CD14-positive monocyte (primary cell): ENCODE measurements around the gene TEKT1. TPM values are rescaled to one million over a fixed set of nuclear protein-coding genes. Genes with fewer than 3 reads are reported as not detected.

ENCODE experiments used
- DNase-seq, 3 donors: peaks; one replicate each; pipeline ENCODE4 v3.0.0-alpha.2; 2011 to 2022
- H2AFZ ChIP-seq: 2 replicates; pipeline ENCODE4 v1.6.0; 2012; ENCODE audit warnings: mild to moderate bottlenecking, low read depth, low read length, inconsistent platforms; ENCODE audit not compliant: insufficient read depth, poor library complexity, severe bottlenecking
- H3K27ac ChIP-seq, 2 donors: 1 replicate in 1 of 2; 2 replicates in 1 of 2; pipeline ENCODE4 v1.5.1; 2012 to 2013; ENCODE audit warnings: low read length in 2 of 2, control low read depth in 1 of 2, inconsistent platforms in 1 of 2, low read depth in 1 of 2, mild to moderate bottlenecking in 1 of 2
- H3K27me3 ChIP-seq, 2 donors: one replicate each; pipeline versions ENCODE4 v1.6.0 to v1.6.1; 2011 to 2013; ENCODE audit warnings: low read length in 2 of 2; ENCODE audit not compliant: control insufficient read depth in 2 of 2, insufficient read depth in 2 of 2
- H3K36me3 ChIP-seq, 2 donors: replicated peaks in 1 of 2; 1 replicate in 1 of 2; 2 replicates in 1 of 2; pipeline versions ENCODE4 v1.5.1 to v1.6.1; 2012 to 2013; ENCODE audit warnings: low read length in 2 of 2, control low read depth in 1 of 2, inconsistent platforms in 1 of 2, mild to moderate bottlenecking in 1 of 2; ENCODE audit not compliant: insufficient read depth in 2 of 2, control insufficient read depth in 1 of 2
- H3K4me1 ChIP-seq, 2 donors: 1 replicate in 1 of 2; 2 replicates in 1 of 2; pipeline versions ENCODE4 v1.5.1 to v1.6.1; 2012 to 2013; ENCODE audit warnings: low read length in 2 of 2, control low read depth in 1 of 2, inconsistent platforms in 1 of 2, mild to moderate bottlenecking in 1 of 2, moderate library complexity in 1 of 2; ENCODE audit not compliant: insufficient read depth in 2 of 2, control insufficient read depth in 1 of 2
- H3K4me2 ChIP-seq: replicated peaks from 2 replicates; pipeline ENCODE3; 2012; ENCODE audit warnings: low read length, moderate library complexity, mild to moderate bottlenecking; ENCODE audit not compliant: poor library complexity, severe bottlenecking; ENCODE audit errors: extremely low read depth
- H3K4me3 ChIP-seq, 3 experiments: fragments of 200-600 bp in 1 of 3; sonication (generic) in 1 of 3; replicated peaks in 1 of 3; 1 replicate in 2 of 3; 2 replicates in 1 of 3; pipeline ENCODE4 v1.5.1; 2011 to 2013; ENCODE audit warnings: low read length in 3 of 3, mild to moderate bottlenecking in 3 of 3, control low read depth in 2 of 3, low read depth in 2 of 3, inconsistent platforms in 1 of 3, moderate library complexity in 1 of 3
- H3K79me2 ChIP-seq: 2 replicates; pipeline ENCODE4 v1.6.0; 2012; ENCODE audit warnings: mild to moderate bottlenecking, control low read depth, inconsistent platforms, low read length, moderate library complexity; ENCODE audit not compliant: insufficient read depth
- H3K9ac ChIP-seq: 2 replicates; pipeline ENCODE4 v1.6.0; 2017; ENCODE audit warnings: low read length, mild to moderate bottlenecking; ENCODE audit not compliant: insufficient read depth, poor library complexity, severe bottlenecking
- H3K9me3 ChIP-seq, 2 donors: replicated peaks in 1 of 2; 1 replicate in 1 of 2; 2 replicates in 1 of 2; pipeline versions ENCODE4 v1.5.1 to v1.6.1; 2012 to 2013; ENCODE audit warnings: low read length in 2 of 2, control low read depth in 1 of 2; ENCODE audit not compliant: control insufficient read depth in 1 of 2, insufficient read depth in 1 of 2
- H4K20me1 ChIP-seq: 2 replicates; pipeline ENCODE4 v1.6.0; 2012; ENCODE audit warnings: mild to moderate bottlenecking, low read length, control low read depth, moderate library complexity; ENCODE audit not compliant: insufficient read depth
- H3K27ac Mint-ChIP-seq, 7 donors: one replicate each; pipeline ENCODE4 v1.8.0; 2020; ENCODE audit warnings: mild to moderate bottlenecking in 7 of 7, mixed read lengths in 7 of 7, moderate library complexity in 6 of 7, inconsistent platforms in 2 of 7
- H3K27me3 Mint-ChIP-seq, 3 donors: one replicate each; pipeline ENCODE4 v1.8.0; 2021 to 2022; ENCODE audit warnings: low read depth in 3 of 3, mild to moderate bottlenecking in 3 of 3, mixed read lengths in 3 of 3, moderate library complexity in 3 of 3, inconsistent platforms in 1 of 3
- H3K36me3 Mint-ChIP-seq, 2 donors: one replicate each; pipeline ENCODE4 v1.8.0; 2020; ENCODE audit warnings: mixed read lengths in 2 of 2, inconsistent platforms in 1 of 2, mild to moderate bottlenecking in 1 of 2
- H3K4me1 Mint-ChIP-seq: one replicate; pipeline ENCODE4 v1.8.0; 2020; ENCODE audit warnings: mild to moderate bottlenecking, mixed read lengths
- H3K4me3 Mint-ChIP-seq, 2 donors: one replicate each; pipeline ENCODE4 v1.8.0; 2020; ENCODE audit warnings: mild to moderate bottlenecking in 2 of 2, mixed read lengths in 2 of 2, moderate library complexity in 1 of 2
- H3K9me3 Mint-ChIP-seq, 7 donors: one replicate each; pipeline ENCODE4 v1.8.0; 2020 to 2022; ENCODE audit warnings: mixed read lengths in 7 of 7, mild to moderate bottlenecking in 6 of 7, moderate library complexity in 6 of 7, inconsistent platforms in 2 of 7
- WGBS: methylation state at CpG from one replicate; pipeline ENCODE4 v1.1.5; 2013; ENCODE audit warnings: missing lambda C conversion rate; ENCODE audit not compliant: insufficient coverage; 5-methylcytosine and 5-hydroxymethylcytosine counted together
- intact Hi-C, 2 donors: fragments of 100-400 bp; cut with micrococcal nuclease; formaldehyde crosslinking; loops; one replicate each; pipeline versions ENCODE4 v1.15.0 to v1.15.1; 2023
- polyA plus RNA-seq, 3 donors: library from polyadenylated mRNA; depleted of rRNA in 1 of 3; unstranded in 2 of 3; stranded (reverse) in 1 of 3; fragments of 300-500 nt in 2 of 3; fragments of >200 nt in 1 of 3; fragmentation: Illumina TruSeq in 2 of 3; gene quantifications; 1 replicate in 2 of 3; 2 replicates in 1 of 3; pipeline ENCODE4 v1.2.3, GENCODE V29; 2012 to 2021
- TF ChIP-seq, protein P1 (sequence below): fragments of 200-600 bp; IDR thresholded peaks from one replicate; pipeline ENCODE4 v1.8.0; 2022; ENCODE audit warnings: antibody characterized with exemption, mild to moderate bottlenecking

The TEKT1 gene
- polyA plus RNA-seq, 3 donors = not detected

DNA sequence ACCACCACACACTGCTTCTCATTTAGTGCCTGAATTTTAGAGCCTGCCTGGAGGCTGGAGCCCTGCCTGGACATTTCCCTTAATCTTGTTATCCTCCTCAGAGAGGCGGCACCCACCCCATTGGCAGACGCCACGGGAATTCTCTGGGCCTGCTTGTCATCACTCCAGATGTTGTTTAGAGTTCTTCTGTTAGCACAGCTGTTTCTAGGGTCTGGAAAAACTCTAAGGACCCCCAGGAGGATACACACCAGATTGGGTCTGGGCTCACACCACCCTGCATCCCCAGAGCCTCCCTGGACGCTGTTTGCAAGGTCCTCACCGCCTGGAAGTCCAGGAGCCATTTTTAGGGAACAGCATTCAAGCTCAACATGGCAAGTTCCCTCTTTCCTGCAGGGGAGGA is 76.2 kb downstream of the TEKT1 start:
- peak overlapping the region; percentile 100 for H3K4me3 Mint-ChIP-seq
- peak overlapping the region; percentile 93 to 98 (median 95) for H3K27ac Mint-ChIP-seq
- peaks cover 25% of the 10 kb centered on the region for H4K20me1 ChIP-seq
- peak overlapping the region; percentile 93 for H2AFZ ChIP-seq
- peaks cover 21 to 27% of the 10 kb centered on the region in 2 donors for H3K36me3 ChIP-seq
- peaks cover 65% of the 10 kb centered on the region for H3K4me1 Mint-ChIP-seq
- peaks cover 25% of the 10 kb centered on the region for H3K79me2 ChIP-seq
- WGBS = 67% methylated on average over 4 of the region's 5 CpGs
- DNase-seq = peak in 2 of 3 donors; percentile 18 to 22
- H3K4me3 ChIP-seq = peak overlapping the region; percentile 83 to 98 (median 97)
- intact Hi-C loops = no loop called here
- TF ChIP-seq, protein P1, sequence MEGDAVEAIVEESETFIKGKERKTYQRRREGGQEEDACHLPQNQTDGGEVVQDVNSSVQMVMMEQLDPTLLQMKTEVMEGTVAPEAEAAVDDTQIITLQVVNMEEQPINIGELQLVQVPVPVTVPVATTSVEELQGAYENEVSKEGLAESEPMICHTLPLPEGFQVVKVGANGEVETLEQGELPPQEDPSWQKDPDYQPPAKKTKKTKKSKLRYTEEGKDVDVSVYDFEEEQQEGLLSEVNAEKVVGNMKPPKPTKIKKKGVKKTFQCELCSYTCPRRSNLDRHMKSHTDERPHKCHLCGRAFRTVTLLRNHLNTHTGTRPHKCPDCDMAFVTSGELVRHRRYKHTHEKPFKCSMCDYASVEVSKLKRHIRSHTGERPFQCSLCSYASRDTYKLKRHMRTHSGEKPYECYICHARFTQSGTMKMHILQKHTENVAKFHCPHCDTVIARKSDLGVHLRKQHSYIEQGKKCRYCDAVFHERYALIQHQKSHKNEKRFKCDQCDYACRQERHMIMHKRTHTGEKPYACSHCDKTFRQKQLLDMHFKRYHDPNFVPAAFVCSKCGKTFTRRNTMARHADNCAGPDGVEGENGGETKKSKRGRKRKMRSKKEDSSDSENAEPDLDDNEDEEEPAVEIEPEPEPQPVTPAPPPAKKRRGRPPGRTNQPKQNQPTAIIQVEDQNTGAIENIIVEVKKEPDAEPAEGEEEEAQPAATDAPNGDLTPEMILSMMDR = no peak
- H3K27ac ChIP-seq = peak overlapping the region; percentile 85 to 93
- H3K9me3 ChIP-seq = no peaks in the 10 kb centered on the region
- H3K4me1 ChIP-seq = peaks cover 49 to 50% of the 10 kb centered on the region in 2 donors
- peaks cover 26 to 28% of the 10 kb centered on the region in 2 donors for H3K36me3 Mint-ChIP-seq
- H3K4me2 ChIP-seq = peak overlapping the region; percentile 89
- no peaks in the 10 kb centered on the region for H3K27me3 ChIP-seq
- H3K9ac ChIP-seq = peak overlapping the region; percentile 74
- no peaks in the 10 kb centered on the region for H3K9me3 Mint-ChIP-seq
- peaks cover 0 to 7% (median 2%) of the 10 kb centered on the region in 3 donors for H3K27me3 Mint-ChIP-seq

DNA sequence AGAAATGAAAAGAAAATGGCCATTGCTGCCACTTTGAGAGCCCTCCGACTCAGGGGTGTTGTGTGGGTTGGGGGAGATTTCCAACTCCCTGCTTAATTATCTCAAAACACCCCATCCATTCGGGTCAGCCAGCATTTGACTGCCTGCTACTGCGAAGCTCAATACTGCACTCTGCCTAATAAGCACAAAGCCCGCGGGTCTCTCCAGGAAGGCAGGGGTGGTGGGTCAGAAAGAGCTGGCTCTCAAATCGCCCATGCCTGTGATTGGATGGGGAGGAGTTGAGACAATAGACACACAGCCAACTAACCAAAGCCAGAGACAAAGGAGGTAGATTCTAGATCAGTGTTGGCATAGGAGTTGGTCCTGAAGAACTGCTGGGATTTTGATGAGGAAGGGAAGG is 78.0 kb downstream of the TEKT1 start:
- Histone ChIP-seq H3K27ac (no peak overlapping the region), H3K4me3 (no peak overlapping the region), H3K9ac (no peak overlapping the region), H3K9me3 (no peaks in the 10 kb centered on the region), H3K27me3 (no peaks in the 10 kb centered on the region), H3K36me3 (peaks cover 7 to 10% of the 10 kb centered on the region in 2 donors), H3K79me2 (peaks cover 25% of the 10 kb centered on the region), H2AFZ (peak overlapping the region; percentile 48), H3K4me1 (peaks cover 49 to 50% of the 10 kb centered on the region in 2 donors), H3K4me2 (peak overlapping the region; percentile 51), H4K20me1 (peaks cover 10% of the 10 kb centered on the region)
- TF ChIP-seq, protein P1 = no peak
- Mint-ChIP-seq H3K27me3 (peaks cover 0 to 8% (median 2%) of the 10 kb centered on the region in 3 donors), H3K27ac (peak overlapping the region in 5 of 7 donors; percentile 11 to 93 (median 52)), H3K36me3 (peaks cover 10 to 11% of the 10 kb centered on the region in 2 donors), H3K4me1 (peaks cover 65% of the 10 kb centered on the region), H3K4me3 (no peak overlapping the region), H3K9me3 (no peaks in the 10 kb centered on the region)
- no peak for DNase-seq
- intact Hi-C loops = no loop called here
- no CpG with 5 or more reads among the region's 6 CpGs for WGBS
